ENCODE measurements around the gene CAPN12.

DNA sequence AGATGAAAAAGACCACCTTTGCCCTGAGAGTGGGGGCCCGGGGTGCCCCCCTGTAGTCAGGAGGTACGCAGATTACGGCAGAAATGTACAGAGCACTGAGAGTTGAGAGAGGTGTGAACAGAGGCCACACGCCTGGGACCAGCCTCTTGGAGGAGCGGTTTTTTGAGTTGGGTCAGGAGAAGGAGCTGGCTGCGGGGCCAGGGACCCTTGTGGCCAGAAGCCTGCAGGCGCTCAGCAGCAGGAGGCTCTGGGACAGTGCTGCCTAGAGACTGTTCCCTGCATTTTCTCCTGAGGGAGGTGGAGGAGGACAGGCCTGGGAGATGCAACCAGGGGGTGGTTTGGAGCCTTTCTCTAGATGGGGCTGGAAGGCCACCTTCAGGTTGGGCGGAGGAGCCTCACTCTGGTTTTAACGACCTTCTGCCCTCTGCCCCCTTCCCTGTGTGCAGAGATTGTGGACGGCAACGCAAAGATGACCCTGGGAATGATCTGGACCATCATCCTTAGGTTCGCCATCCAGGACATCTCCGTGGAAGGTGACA, 39.7 kb downstream of the CAPN12 start:
- no peak for TF ChIP-seq POLR2A (IDR thresholded peaks at IDR 0.05; ENCODE audit: low read length)
- no peak for TF ChIP-seq GATA1 (IDR thresholded peaks at IDR 0.05; ENCODE audit: low read depth, low read length)
